Activated CD8-positive, alpha-beta memory T cell treated with anti-CD3 and anti-CD28 coated beads for 1 hour (primary cell): ENCODE data around the gene PCDHGC3.

Experiments
- DNase-seq, 2 donors: peaks; one replicate each; pipeline ENCODE4 v3.0.0-alpha.2; 2020; ENCODE audit warnings: low read depth in 1 of 2; ENCODE audit errors: extremely low read depth in 1 of 2

PCDHGC3 gene

DNA sequence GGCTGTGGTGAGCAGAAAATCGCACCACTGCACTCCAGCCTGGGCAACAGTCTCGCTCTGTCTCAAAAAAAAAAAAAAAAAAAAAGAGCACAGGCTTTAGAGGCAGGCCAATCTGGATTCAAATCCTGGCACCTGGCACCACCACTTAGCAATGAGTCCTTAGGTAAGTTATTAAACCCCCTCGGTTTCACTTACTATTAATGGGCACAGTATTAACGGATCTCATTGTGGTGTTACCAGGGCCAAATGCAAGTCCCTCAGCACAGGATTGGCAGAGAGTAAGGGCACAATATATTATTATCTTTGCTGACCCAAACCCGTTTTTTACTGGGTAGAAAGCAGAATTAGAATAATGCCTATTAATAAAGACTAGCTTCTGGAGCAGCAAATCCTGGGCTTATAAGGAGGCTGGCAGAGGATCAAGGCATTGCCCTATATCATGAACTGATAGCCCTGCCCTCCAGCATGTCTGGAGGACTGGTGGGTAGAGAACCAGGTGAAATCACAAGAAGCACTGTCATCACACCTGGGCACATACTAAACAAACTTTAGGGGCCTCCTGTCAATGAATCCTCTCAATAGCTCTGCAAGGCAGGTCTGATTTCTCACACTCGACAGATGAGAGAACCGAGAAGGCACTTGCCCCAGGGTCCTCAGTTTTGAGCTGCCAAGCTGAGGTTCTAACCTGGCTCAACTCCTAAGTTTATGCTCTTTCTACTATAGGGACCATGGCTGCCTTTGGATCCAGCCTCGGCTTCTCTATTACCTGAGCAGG lies 30.8 kb downstream of the PCDHGC3 start:
- DNase-seq, result no peak

DNA sequence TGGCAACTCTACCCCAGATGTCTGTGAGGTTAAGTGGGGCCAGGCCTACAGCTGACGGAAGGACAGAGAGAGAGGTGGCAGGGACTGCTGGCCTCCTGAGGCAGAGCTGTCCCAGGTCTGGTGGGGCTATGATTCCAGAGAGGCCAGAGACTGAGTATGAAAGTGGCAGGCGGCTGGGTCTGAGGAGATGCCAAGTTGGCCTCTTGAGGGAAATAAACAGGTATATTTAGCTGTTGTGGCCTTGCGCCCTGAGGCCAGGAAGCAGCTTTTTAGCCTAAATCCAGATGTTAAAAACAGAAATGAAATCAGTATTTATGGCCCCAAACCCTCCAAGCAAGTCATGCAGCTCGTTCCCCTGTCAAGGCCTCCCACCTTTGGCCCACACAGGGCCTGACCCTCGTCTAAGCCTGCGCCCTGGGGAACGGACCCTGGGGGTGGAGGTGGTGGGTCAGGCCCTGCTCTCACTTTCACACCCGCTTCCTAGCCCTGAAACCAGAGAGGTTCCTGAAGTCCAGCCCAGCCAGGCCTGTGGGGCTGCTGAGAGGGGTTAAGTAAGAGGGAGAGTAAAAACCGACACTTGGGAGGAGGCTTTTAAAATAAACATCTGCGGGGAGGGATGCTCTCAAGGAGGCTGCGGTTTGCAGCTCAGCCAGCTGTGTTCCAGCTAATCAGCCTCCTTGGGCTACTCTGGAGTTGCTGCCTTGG lies 31.8 kb downstream of the PCDHGC3 start:
- no peak for DNase-seq

DNA sequence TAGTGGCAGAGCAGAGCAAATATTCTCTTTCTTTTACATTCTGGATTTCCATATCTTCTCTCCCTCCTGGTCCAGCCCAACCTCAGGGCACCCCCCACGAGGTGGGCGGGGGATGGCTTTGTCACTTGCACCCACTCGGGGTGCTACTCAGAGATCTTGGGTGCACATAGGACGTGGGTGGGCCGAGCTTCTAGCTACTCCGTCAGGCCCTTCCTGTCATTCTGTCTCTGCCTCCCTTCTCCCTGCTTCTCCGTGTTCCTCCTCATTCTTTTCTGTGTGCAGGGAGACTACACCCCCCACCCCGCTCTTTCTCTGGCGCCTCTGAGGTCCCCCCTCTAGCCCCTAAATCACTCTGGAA lies 32.7 kb downstream of the PCDHGC3 start:
- no peak for DNase-seq

DNA sequence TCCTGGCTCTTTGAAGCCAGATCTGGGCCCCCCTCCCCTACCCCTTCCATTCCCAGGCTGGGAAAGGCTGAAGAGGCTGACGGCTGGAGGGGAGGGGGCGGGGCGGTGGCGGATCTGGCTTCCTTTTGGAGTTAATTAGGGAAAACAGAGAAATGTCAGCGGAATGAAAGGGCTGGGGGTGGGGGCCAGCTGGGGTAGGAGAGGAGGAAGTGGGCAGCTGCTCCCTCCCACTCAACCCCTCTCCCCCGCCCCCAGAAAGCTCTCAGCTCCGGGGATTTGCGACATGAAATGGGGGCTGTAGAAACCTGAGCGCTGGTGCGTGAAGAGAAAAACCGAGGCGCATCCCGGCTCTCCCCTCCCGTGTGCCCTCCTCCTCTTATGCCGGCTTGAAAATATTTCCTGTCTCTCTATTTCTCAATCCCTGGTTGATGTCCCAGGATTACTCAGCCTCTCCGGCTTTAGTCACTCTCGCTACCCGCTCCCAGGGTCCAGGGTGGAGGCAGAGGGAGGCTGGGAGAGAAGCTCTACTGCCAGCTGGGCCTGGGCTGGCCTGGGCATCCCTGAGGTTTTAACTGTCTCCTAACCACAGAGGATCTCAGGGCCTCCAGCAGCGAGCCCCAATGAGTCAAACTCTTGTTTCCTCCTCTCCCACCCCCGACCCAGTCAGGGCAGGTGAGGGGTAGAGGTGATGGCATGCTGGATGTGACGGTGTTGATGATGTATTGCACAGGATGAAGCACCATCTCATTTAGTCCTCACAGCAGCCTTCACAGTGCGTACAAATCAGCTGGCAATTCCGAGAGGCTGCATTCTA lies 33.2 kb downstream of the PCDHGC3 start:
- no peak for DNase-seq

DNA sequence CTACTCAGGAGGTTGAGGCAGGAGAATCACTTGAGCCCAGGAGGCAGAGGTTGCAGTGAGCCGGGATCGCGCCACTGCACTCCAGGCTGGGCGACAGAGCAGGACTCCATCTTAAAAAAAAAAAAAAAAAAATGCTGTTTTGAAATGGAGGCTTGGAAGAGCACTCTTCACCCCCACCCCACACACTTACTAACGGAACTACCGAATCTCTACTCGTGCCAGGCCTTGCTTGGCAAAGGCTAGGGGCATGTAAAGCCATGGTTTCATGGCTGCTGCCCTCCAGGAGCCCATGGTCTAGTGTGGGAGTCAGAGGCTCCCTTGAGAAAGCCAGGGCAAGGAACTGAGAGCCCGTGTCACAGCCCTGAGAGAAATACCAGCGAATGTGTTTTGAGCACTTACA lies 34.4 kb downstream of the PCDHGC3 start:
- DNase-seq, result no peak

DNA sequence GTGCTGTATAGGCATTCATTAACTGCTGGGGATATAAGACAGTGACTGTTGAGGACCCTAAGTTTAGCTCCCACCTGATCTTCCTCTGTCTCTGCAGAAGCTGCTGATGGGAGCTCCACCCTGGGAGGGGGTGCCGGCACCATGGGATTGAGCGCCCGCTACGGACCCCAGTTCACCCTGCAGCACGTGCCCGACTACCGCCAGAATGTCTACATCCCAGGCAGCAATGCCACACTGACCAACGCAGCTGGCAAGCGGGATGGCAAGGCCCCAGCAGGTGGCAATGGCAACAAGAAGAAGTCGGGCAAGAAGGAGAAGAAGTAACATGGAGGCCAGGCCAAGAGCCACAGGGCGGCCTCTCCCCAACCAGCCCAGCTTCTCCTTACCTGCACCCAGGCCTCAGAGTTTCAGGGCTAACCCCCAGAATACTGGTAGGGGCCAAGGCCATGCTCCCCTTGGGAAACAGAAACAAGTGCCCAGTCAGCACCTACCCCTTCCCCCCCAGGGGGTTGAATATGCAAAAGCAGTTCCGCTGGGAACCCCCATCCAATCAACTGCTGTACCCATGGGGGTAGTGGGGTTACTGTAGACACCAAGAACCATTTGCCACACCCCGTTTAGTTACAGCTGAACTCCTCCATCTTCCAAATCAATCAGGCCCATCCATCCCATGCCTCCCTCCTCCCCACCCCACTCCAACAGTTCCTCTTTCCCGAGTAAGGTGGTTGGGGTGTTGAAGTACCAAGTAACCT lies 35.3 kb downstream of the PCDHGC3 start:
- DNase-seq, result no peak

DNA sequence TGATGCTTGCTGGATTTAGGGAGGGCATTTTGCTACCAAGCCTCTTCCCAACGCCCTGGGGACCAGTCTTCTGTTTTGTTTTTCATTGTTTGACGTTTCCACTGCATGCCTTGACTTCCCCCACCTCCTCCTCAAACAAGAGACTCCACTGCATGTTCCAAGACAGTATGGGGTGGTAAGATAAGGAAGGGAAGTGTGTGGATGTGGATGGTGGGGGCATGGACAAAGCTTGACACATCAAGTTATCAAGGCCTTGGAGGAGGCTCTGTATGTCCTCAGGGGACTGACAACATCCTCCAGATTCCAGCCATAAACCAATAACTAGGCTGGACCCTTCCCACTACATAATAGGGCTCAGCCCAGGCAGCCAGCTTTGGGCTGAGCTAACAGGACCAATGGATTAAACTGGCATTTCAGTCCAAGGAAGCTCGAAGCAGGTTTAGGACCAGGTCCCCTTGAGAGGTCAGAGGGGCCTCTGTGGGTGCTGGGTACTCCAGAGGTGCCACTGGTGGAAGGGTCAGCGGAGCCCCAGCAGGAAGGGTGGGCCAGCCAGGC lies 36.1 kb downstream of the PCDHGC3 start:
- no peak for DNase-seq

DNA sequence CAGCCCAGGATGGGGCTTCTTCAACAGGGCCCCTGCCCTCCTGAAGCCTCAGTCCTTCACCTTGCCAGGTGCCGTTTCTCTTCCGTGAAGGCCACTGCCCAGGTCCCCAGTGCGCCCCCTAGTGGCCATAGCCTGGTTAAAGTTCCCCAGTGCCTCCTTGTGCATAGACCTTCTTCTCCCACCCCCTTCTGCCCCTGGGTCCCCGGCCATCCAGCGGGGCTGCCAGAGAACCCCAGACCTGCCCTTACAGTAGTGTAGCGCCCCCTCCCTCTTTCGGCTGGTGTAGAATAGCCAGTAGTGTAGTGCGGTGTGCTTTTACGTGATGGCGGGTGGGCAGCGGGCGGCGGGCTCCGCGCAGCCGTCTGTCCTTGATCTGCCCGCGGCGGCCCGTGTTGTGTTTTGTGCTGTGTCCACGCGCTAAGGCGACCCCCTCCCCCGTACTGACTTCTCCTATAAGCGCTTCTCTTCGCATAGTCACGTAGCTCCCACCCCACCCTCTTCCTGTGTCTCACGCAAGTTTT lies 36.7 kb downstream of the PCDHGC3 start:
- DNase-seq, result peak; percentile 70 to 80

DNA sequence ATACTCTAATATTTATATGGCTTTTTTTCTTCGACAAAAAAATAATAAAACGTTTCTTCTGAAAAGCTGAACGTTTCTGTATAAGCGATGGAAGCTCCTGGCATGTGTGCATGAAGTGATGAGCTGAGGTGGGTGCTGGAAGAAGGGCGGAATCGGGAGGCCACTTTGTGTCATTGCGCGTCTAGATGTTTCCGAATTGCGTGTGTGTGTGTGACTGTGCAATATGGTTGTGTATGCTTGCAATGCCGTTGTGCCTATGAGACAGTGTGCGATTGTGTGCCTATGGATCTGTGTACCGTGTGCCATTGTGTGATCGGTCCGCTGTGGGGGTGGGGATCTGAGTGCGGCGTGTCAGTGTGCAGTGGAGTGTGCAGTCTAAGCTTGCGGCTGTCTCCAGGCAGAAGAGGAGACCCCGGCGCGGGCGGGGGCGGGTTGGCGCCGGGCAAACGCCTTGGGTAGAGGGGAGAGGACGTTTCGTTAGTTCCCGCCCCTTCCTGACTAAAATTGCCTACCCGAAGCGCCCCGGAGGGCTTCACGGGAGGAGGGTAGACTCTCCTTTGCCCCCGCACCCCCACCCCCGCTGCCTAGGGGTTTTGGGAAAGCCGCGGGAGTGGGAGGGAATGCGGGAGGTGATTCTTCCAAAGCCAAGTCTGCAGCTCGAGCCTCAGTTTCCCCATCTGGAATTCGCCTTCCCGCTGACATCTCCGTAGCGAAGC lies 37.3 kb downstream of the PCDHGC3 start:
- no peak for DNase-seq

DNA sequence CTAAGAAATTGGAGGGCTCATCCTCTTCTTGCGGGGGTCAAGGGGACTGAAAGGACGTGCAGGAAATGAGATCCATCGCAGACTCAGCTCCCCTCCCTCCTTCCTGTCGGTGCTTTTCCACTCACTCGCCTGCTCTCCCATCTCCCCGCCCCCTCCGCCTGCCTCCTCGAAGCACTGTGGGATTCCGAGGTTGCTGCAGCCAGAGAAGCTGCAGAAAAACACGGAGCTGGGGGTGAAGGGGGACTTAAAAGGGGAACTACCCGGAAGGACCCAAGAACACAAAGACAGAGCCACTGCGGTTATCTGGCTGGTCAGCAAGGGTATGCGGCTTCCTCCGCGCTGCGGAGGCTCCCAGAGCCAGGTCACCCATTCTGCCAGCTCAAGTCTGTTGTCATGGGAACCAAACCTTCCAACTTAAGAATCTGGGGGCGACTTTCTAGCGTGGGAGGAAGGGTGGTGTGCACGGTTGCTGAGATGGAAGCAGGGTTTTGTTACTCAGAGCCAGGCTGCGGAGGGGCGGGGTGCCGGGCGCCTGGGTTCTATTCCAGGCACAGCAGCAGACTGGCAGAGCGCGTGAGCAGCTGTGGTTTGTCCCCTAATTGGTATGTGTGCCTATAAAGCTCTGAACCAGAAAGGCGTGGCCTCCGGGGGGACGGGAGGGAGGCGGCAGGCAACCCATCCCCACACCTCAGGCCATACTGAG lies 38.0 kb downstream of the PCDHGC3 start:
- DNase-seq, result peak; percentile 31 to 33

DNA sequence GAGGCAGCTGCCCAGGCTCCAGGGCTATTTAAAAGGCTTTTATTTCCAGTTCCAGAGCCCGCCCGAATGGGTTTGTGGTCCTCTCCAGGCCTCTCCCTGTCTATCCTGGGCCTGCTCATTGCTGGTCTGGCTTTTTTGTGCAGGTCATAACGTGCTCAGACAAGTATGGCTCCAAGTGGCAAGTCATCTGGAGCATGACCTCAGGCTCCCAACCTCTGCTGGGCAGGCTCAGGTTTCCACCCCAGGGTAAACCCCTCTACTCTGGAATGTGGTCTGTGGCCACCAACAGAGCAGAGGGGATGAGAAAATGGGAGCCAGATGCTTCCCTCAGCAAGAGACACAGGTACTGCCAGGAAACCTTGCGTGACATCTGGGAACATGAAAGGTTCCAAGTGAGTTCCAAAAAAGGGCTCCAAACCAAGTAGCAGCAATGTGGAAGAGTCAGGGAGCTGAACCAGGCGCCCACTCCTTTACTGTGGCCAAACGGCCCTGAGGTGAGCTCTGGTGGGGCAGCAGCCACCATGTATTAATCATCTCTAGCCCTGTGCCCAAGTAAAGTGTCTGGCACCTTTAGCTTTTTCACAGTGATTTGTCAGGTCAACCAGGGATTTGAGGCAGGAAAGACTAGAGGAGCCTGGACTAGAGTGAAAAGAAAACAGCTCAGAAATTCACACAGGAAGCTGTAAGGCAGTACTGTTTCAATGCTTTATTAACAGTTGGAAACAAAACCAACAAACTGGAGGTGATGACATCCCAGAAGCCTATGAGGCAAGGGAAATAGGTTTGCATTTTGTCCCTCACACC lies 38.8 kb downstream of the PCDHGC3 start:
- no peak for DNase-seq

DNA sequence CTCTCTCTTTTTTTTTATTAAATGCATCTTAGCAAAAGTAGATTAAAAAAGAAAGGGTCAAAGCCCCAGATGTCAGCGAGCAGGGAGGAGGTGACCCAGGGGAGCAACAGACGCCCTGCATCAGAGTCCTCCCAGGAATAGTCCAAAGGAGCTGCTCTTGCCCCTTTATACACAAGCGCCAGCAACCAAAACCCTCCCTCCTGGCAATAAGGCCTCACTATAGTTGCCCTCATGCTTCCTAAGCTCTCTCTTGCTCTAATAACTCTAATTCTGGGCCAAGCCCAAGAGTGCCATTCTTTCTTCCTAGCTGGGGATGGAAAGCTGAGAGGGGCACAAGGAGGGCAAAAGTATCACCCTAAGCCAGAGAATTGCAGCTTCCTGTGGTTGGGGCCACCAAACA lies 39.4 kb downstream of the PCDHGC3 start:
- DNase-seq, result no peak

DNA sequence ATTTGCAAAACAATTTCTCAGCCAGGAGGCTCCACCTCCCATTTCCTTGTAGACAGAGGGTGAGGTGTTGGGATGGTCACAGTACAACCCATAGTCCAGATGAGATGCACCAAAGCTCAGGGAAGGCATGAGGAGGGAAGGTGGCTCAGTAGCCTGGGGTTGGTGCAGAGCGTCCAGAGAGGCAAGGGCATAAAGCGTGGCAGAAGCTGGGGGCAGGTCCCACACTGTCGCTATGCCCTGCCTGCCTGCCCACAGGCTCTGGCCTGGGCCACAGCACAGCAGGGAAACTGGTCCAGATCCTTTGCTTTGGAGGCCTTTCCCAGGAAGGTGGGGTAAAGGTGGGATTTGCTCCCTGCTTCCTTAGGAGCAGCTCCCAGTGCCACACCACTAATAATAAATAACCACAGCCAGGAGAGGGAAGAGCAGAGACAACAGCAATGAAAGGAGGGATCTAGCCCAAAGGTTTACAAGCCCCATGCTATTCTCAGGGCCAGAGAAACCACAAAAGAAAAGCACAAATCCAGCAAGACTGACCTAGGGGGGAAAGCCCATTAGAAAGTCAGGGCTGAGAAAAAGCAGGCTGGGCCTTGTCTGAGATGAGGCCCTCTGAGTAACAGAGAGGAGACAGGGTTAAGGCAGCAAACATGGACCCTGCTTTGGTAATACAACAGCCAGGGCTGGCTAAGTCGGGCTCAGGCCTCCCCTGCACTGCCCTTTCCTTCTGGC lies 40.3 kb downstream of the PCDHGC3 start:
- no peak for DNase-seq

DNA sequence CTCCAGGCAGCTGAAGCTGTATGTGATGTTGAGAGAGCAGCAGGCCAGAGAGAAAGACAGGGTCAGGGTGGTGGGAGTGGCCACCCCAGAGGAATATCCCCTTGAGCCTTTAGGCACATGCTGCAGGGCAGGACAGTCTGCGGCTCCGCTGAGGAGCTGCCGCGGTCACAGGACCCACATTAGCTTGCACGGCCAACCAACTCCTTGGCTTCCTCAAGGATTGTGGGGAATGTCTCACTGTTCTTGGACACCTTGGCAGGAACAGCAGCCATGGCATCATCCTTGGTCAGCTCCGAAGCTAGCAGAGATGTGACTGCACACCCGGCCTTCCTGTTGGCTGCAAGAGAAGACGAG lies 40.9 kb downstream of the PCDHGC3 start:
- DNase-seq, result no peak

DNA sequence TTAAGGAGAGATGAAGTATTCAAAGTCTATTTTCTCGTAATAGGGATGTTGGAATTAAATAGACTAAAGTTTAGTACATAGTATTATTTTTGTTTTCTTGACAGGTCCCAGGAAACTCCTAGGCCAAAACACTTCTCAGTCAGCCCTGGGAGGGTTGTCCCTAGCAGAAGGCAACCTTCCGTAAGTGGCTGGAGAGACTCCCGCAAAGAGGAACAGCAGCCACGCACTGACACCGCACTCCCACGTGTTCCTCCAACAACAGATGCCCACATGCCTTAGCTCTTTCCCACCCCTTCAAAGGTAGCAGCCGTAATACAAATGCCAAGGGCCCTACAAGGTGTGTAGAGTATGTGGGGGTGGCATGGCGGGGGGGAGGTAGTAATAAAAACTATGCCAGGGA lies 41.5 kb downstream of the PCDHGC3 start:
- DNase-seq, result no peak

DNA sequence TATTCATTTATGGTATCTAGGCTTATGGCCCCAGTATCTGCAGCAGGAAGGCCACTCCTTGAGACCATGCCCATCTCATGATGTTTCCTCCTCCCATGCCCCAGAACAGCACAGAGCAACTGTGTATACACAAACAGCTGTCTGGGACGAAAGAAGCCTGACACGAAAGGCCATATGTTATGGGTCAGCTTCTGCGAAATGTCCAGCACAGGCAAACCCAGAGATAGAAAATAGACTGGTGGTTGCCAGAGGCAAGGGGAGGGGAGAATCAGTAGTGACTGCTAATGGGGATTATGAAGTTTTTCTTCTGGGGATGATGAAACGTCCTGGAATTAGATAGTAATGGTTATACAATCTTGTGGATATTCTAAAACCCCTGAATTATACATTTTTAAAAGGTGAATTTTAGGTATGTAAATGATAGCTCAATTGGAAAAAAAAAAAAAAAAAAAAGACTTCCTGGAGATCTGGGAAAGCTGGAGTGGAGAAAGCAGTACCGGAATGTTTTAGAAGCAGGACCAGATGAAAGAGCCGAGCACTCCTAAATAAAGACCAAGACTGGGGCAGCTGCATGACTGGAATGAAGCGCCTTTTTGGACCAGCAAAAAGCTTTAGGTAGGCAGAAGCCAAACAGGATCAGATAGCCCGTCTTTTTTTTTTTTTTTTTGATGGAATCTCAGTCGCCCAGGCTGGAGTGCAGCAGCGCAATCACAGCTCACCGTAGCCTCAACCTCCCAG lies 42.3 kb downstream of the PCDHGC3 start:
- no peak for DNase-seq

DNA sequence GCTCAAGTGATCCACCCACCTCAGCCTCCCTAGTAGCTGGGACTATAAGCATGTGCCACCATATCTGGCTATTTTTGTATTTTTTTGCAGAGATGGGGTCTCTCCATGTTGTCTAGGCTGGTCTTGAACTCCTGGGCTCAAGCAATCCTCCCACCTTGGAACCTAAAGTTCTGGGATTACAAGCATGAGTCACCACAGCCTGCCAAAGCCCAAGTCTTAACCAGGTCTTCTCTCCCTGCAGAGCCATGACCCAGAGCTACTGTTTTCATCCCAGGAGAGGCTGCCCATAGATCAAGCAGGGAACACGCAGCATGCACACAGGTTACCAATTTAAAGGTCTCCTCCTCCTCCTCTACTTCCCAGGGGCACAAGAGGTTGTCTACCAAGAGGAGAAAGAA lies 42.9 kb downstream of the PCDHGC3 start:
- DNase-seq, result no peak
